Activated naive CD8-positive, alpha-beta T cell treated with anti-CD3 and anti-CD28 coated beads for 36 hours (primary cell): ENCODE results near the gene CCDC171. TPM values are rescaled to one million over a fixed set of nuclear protein-coding genes. Genes with fewer than 3 reads are reported as not detected.
"Not testable (repeated sequence)": the region's sequence is repeated elsewhere in the genome, so short reads cannot be mapped to it uniquely, and the experiment has no call there.

Source experiments
- DNase-seq: peaks from one replicate; pipeline ENCODE4 v3.0.0; 2021
- H3K27ac Mint-ChIP-seq: one replicate; pipeline ENCODE4 v1.8.0; 2022; ENCODE audit warnings: mild to moderate bottlenecking, moderate library complexity, mixed read lengths
- H3K27me3 Mint-ChIP-seq: one replicate; pipeline ENCODE4 v1.8.0; 2022; ENCODE audit warnings: mild to moderate bottlenecking, mixed read lengths
- H3K36me3 Mint-ChIP-seq: one replicate; pipeline ENCODE4 v1.8.0; 2021; ENCODE audit warnings: mild to moderate bottlenecking, mixed read lengths
- H3K4me1 Mint-ChIP-seq: one replicate; pipeline ENCODE4 v1.8.0; 2021; ENCODE audit warnings: mixed read lengths
- H3K4me3 Mint-ChIP-seq: one replicate; pipeline ENCODE4 v1.8.0; 2022; ENCODE audit warnings: mild to moderate bottlenecking, moderate library complexity, mixed read lengths
- H3K9me3 Mint-ChIP-seq: one replicate; pipeline ENCODE4 v1.8.0; 2022; ENCODE audit warnings: mixed read lengths
- total RNA-seq, 2 experiments: library from RNA; stranded (reverse); gene quantifications; one replicate each; pipeline ENCODE4 v1.2.3, GENCODE V29; 2021

CCDC171 gene
- total RNA-seq, 2 experiments from 2014 or later = 1.9 to 2.4 TPM

DNA sequence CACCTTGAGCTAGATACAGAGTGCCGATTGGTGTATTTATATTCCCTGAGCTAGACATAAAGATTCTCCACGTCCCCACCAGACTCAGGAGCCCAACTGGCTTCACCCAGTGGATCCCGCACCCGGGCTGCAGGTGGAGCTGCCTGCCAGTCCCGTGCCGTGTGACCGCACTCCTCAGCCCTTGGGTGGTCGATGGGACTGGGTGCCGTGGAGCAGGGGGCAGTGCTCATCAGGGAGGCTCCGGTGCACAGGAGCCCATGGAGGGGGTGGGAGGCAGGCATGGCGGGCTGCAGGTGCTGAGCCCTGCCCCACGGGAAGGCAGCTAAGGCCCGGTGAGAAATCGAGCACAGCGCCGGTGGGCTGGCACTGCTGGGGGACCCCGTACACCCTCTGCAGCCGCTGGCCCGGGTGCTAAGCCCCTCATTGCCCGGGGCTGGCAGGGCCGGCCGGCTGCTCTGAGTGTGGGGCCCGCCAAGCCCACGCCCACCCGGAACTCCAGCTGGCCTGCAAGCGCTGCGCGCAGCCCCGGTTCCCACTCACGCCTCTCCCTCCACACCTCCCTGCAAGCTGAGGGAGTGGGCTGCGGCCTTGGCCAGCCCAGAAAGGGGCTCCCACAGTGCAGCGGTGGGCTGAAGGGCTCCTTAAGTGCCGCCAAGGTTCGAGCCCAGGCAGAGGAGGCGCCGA is 147.2 kb downstream of the CCDC171 start:
- H3K4me1 Mint-ChIP-seq, DNase-seq, H3K9me3 Mint-ChIP-seq, H3K27me3 Mint-ChIP-seq, H3K27ac Mint-ChIP-seq, H3K4me3 Mint-ChIP-seq: not testable (repeated sequence)
- H3K36me3 Mint-ChIP-seq = peaks cover 13% of the 10 kb centered on the region

GRCh38 chr9:15707000-15707399 is 154.2 kb downstream of the CCDC171 start:
- H3K9me3 Mint-ChIP-seq = no peaks in the 10 kb centered on the region

DNA sequence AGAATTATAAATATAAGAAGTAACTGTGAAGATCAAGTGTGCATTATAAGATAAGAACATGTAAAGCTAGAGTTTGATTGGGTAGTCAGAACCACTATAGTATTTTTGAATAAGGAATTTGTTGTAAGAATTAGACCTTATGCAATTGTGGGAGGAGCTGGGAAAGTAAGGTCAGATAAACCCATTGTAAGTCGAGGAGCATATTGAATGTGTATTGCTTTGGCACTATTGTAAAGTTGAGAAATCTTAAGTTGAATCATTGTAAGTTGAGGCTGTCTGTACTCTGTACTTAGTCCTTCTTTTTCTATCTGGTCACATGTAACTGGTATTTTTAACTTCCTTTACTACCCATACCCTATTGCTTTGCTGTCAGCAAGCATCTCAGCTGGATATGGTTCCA is 158.7 kb downstream of the CCDC171 start:
- DNase-seq = no peak
- H3K27me3 Mint-ChIP-seq = no peaks in the 10 kb centered on the region
- H3K4me1 Mint-ChIP-seq = no peaks in the 10 kb centered on the region
- no peaks in the 10 kb centered on the region for H3K9me3 Mint-ChIP-seq
- no peak overlapping the region for H3K4me3 Mint-ChIP-seq
- H3K36me3 Mint-ChIP-seq = peaks cover 1% of the 10 kb centered on the region
- no peak overlapping the region for H3K27ac Mint-ChIP-seq

More at GRCh38 chr9:15707000-15707399, 154.2 kb downstream of the CCDC171 start:
- DNase-seq = no peak
- Mint-ChIP-seq H3K27ac (no peak overlapping the region), H3K27me3 (no peaks in the 10 kb centered on the region), H3K4me1 (no peaks in the 10 kb centered on the region), H3K4me3 (no peak overlapping the region), H3K36me3 (peaks cover 2% of the 10 kb centered on the region)

GRCh38 chr9:15711931-15712330 is 159.1 kb downstream of the CCDC171 start:
- Mint-ChIP-seq H3K27me3 (no peaks in the 10 kb centered on the region), H3K27ac (no peak overlapping the region), H3K4me3 (no peak overlapping the region), H3K9me3 (no peaks in the 10 kb centered on the region), H3K4me1 (no peaks in the 10 kb centered on the region), H3K36me3 (peaks cover 1% of the 10 kb centered on the region)
- DNase-seq = no peak

DNA sequence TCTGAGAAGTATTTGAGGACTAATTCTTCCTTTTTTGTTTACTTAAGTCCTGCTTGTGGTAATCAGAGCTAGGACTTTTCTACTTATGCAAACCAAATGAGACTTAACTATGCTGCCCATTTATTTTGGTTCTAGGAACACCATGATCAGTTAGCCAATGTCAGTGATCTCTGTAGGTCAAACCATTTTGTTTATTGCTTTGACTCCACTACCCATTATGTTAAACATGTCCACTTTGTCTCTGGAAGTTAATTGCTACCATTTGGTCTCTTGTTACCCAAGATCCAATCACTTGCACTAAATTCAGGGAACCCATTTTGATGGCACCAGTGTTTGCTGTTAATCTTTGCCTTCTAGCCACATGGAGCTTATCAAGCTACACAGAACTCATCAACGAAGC is 161.9 kb downstream of the CCDC171 start:
- Mint-ChIP-seq H3K4me1 (no peaks in the 10 kb centered on the region), H3K9me3 (no peaks in the 10 kb centered on the region), H3K36me3 (peaks cover 4% of the 10 kb centered on the region), H3K4me3 (no peak overlapping the region), H3K27me3 (no peaks in the 10 kb centered on the region), H3K27ac (no peak overlapping the region)
- no peak for DNase-seq

- no peak for DNase-seq
- Mint-ChIP-seq H3K36me3 (peaks cover 2% of the 10 kb centered on the region), H3K4me3 (no peak overlapping the region), H3K9me3 (no peaks in the 10 kb centered on the region), H3K27me3 (no peaks in the 10 kb centered on the region), H3K27ac (no peak overlapping the region), H3K4me1 (no peaks in the 10 kb centered on the region)
Measured at GRCh38 chr9:15717290-15717967, 164.6 kb downstream of the CCDC171 start.

DNA sequence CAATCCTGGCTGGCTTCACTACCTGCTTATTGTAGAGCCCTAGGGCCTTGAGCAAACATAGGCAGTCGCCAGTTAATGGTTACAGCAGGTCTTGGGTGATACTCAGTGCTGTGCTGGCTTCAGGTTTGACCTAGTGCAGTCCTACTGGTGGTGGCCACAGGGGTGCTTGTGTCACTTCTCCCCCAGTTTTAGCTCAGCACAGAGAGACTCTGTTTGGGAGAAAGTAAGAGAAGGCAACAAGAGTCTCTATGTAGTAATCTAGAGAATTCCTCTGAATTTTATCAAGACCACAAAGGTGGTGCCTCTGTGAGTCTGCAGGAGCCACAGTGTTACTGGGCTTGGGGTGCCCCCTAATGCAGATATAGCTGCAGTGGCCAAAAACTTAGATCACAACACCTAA is 165.6 kb downstream of the CCDC171 start:
- DNase-seq = no peak
- Mint-ChIP-seq H3K27me3 (no peaks in the 10 kb centered on the region), H3K9me3 (no peaks in the 10 kb centered on the region), H3K4me1 (no peaks in the 10 kb centered on the region), H3K4me3 (no peak overlapping the region), H3K27ac (no peak overlapping the region), H3K36me3 (peaks cover 2% of the 10 kb centered on the region)

GRCh38 chr9:15720861-15721260 is 168.0 kb downstream of the CCDC171 start:
- DNase-seq = no peak
- H3K4me3 Mint-ChIP-seq = no peak overlapping the region
- H3K4me1 Mint-ChIP-seq = no peaks in the 10 kb centered on the region
- H3K27me3 Mint-ChIP-seq = no peaks in the 10 kb centered on the region
- no peaks in the 10 kb centered on the region for H3K9me3 Mint-ChIP-seq
- no peak overlapping the region for H3K27ac Mint-ChIP-seq
- peaks cover 2% of the 10 kb centered on the region for H3K36me3 Mint-ChIP-seq

DNA sequence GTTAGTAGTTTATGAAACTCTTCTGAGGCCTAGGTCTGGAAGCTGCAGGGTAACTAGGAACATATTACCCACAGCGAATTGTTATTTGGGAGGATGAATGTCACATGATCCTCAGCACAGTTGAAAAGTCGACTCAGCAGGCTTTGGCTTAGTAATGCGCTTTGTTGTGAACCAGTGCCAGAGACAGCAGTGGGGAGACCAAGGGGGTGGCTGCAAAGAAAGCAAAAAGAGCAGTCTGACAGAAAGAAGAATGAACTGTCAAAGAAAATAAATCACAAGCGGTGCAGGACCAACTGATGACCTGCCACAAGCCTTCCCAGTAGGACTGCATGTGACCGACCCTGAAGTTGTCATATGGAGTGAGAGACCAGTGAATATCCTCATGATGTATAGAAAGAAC is 170.0 kb downstream of the CCDC171 start:
- no peaks in the 10 kb centered on the region for H3K4me1 Mint-ChIP-seq
- H3K27ac Mint-ChIP-seq = no peak overlapping the region
- no peaks in the 10 kb centered on the region for H3K9me3 Mint-ChIP-seq
- no peak for DNase-seq
- no peaks in the 10 kb centered on the region for H3K27me3 Mint-ChIP-seq
- H3K4me3 Mint-ChIP-seq = no peak overlapping the region
- H3K36me3 Mint-ChIP-seq = peaks cover 2% of the 10 kb centered on the region

DNA sequence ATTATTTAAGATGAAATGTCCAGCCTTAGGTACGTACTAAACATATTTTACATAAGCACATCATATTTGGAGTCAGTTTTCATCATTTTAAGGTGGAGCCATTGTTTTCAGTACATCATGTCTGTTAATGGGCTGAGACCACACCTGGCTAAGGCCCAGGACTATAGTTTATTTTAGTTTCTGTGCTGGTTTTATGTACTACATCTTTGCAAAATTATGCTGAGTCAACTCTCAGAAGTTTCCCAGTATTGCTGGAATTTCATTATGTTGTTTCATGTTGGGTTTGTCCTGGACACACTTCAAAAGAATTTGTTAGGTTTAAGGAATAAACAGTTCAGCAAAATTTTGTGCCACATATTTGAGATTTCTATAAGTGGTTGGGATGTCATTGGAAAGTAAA is 171.2 kb downstream of the CCDC171 start:
- Mint-ChIP-seq H3K9me3 (no peaks in the 10 kb centered on the region), H3K4me3 (no peak overlapping the region), H3K27ac (no peak overlapping the region), H3K36me3 (no peaks in the 10 kb centered on the region), H3K27me3 (no peaks in the 10 kb centered on the region), H3K4me1 (no peaks in the 10 kb centered on the region)
- DNase-seq = no peak

- DNase-seq = no peak
- Mint-ChIP-seq H3K4me3 (no peak overlapping the region), H3K36me3 (no peaks in the 10 kb centered on the region), H3K27ac (no peak overlapping the region), H3K27me3 (no peaks in the 10 kb centered on the region), H3K9me3 (no peaks in the 10 kb centered on the region), H3K4me1 (peaks cover 2% of the 10 kb centered on the region)
Measured at GRCh38 chr9:15724612-15725011, 171.8 kb downstream of the CCDC171 start.

DNA sequence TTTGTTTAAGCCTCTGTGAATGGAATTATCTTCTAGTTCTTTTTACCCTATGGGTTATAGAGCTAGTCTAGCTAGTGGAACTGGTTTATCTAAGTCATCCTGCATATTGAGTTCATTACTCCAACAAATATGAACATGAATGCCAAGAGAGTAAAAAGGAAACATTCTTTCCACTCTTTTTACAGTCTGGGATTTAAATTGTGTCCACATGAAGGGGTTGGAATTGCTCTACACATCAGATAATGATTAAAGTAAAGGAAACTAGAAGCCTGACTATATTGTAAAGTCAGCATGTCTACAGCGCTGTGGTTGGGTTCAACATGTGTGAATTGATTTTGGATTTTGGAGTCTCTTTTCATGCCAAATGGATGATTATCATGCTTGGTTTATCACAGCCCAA is 173.1 kb downstream of the CCDC171 start:
- Mint-ChIP-seq H3K9me3 (no peaks in the 10 kb centered on the region), H3K4me3 (no peak overlapping the region), H3K4me1 (peaks cover 2% of the 10 kb centered on the region), H3K27ac (no peak overlapping the region), H3K27me3 (no peaks in the 10 kb centered on the region), H3K36me3 (no peaks in the 10 kb centered on the region)
- DNase-seq = no peak

- no peaks in the 10 kb centered on the region for H3K9me3 Mint-ChIP-seq
- no peaks in the 10 kb centered on the region for H3K36me3 Mint-ChIP-seq
- no peak overlapping the region for H3K4me3 Mint-ChIP-seq
- no peak overlapping the region for H3K27ac Mint-ChIP-seq
- H3K27me3 Mint-ChIP-seq = no peaks in the 10 kb centered on the region
- no peak for DNase-seq
- H3K4me1 Mint-ChIP-seq = peaks cover 2% of the 10 kb centered on the region
Measured at GRCh38 chr9:15729507-15729906, 176.7 kb downstream of the CCDC171 start.

GRCh38 chr9:15735083-15735857 is 182.4 kb downstream of the CCDC171 start:
- no peaks in the 10 kb centered on the region for H3K9me3 Mint-ChIP-seq
- no peaks in the 10 kb centered on the region for H3K36me3 Mint-ChIP-seq
- H3K4me3 Mint-ChIP-seq = no peak overlapping the region
- H3K27ac Mint-ChIP-seq = no peak overlapping the region
- no peaks in the 10 kb centered on the region for H3K27me3 Mint-ChIP-seq
- no peak for DNase-seq
- no peaks in the 10 kb centered on the region for H3K4me1 Mint-ChIP-seq

- Mint-ChIP-seq H3K27me3 (no peaks in the 10 kb centered on the region), H3K36me3 (no peaks in the 10 kb centered on the region), H3K9me3 (no peaks in the 10 kb centered on the region), H3K27ac (no peak overlapping the region), H3K4me1 (no peaks in the 10 kb centered on the region), H3K4me3 (no peak overlapping the region)
- DNase-seq = no peak
Measured at GRCh38 chr9:15736569-15736968, 183.7 kb downstream of the CCDC171 start.
